Skeletal muscle tissue (tissue), 4 donors: ENCODE measurements around the gene CYB5D1. TPM values are rescaled to one million over a fixed set of nuclear protein-coding genes. Genes with fewer than 3 reads are reported as not detected.
A peak's percentile ranks its signal among the peaks of the same experiment; 100 is the strongest.
"Not testable (repeated sequence)": the region's sequence is repeated elsewhere in the genome, so short reads cannot be mapped to it uniquely, and the experiment has no call there.

Experiments
- H3K27ac ChIP-seq: one replicate; pipeline ENCODE4 v1.7.0; 2013; ENCODE audit warnings: mild to moderate bottlenecking, low read depth, low read length, inconsistent platforms
- H3K27me3 ChIP-seq, 3 donors: one replicate each; pipeline ENCODE4 v1.7.0; 2013; ENCODE audit warnings: low read length in 3 of 3; ENCODE audit not compliant: control insufficient read depth in 3 of 3, insufficient read depth in 3 of 3
- H3K36me3 ChIP-seq, 3 donors: one replicate each; pipeline ENCODE4 v1.7.0; 2013; ENCODE audit warnings: low read length in 3 of 3; ENCODE audit not compliant: control insufficient read depth in 3 of 3, insufficient read depth in 3 of 3
- H3K4me1 ChIP-seq, 3 donors: one replicate each; pipeline ENCODE4 v1.7.0; 2013; ENCODE audit warnings: low read length in 3 of 3, mild to moderate bottlenecking in 3 of 3; ENCODE audit not compliant: control insufficient read depth in 3 of 3, insufficient read depth in 3 of 3
- H3K4me3 ChIP-seq, 3 donors: one replicate each; pipeline ENCODE4 v1.7.0; 2013; ENCODE audit warnings: low read length in 3 of 3
- H3K9ac ChIP-seq, 3 donors: one replicate each; pipeline ENCODE4 v1.7.0; 2013; ENCODE audit warnings: low read length in 3 of 3, mild to moderate bottlenecking in 3 of 3, moderate library complexity in 2 of 3, low read depth in 1 of 3
- H3K9me3 ChIP-seq, 3 donors: one replicate each; pipeline ENCODE4 v1.7.0; 2013; ENCODE audit warnings: low read length in 3 of 3; ENCODE audit not compliant: control insufficient read depth in 3 of 3
- total RNA-seq: library from RNA; depleted of rRNA; stranded (reverse); fragments of >200 nt; gene quantifications from one replicate; pipeline ENCODE4 v1.2.3, GENCODE V29; 2014
- donor health status: Osteomylitis.

CYB5D1 gene
- total RNA-seq, result 3.7 TPM

GRCh38 chr17:7857713-7858521, at the start of gene CYB5D1:
CYB5D1 (plus strand) TSS chr17:7858003; CDS start chr17:7858135, 132 bp downstream.
- Histone ChIP-seq H3K9me3 (no peaks in the 10 kb centered on the region), H3K4me3 (peak within 1 kb of the TSS; percentile 84 to 98 (median 85)), H3K36me3 (peaks cover 3 to 13% (median 9%) of the 10 kb centered on the region in 3 donors), H3K9ac (peak within 1 kb of the TSS; percentile 79 to 95 (median 90)), H3K27ac (peak within 1 kb of the TSS; percentile 88), H3K4me1 (peaks cover 33 to 36% (median 36%) of the 10 kb centered on the region in 3 donors), H3K27me3 (no peaks in the 10 kb centered on the region)

- no peaks in the 10 kb centered on the region for H3K4me1 ChIP-seq
- H3K27ac ChIP-seq, result no peak overlapping the region
- no peaks in the 10 kb centered on the region for H3K36me3 ChIP-seq
- no peak overlapping the region for H3K9ac ChIP-seq
- H3K4me3 ChIP-seq, result no peak overlapping the region
- H3K27me3 ChIP-seq, result peaks cover 5 to 8% (median 5%) of the 10 kb centered on the region in 3 donors
- no peaks in the 10 kb centered on the region for H3K9me3 ChIP-seq
Measured at GRCh38 chr17:7809086-7809790, 48.6 kb upstream of the CYB5D1 start.

DNA sequence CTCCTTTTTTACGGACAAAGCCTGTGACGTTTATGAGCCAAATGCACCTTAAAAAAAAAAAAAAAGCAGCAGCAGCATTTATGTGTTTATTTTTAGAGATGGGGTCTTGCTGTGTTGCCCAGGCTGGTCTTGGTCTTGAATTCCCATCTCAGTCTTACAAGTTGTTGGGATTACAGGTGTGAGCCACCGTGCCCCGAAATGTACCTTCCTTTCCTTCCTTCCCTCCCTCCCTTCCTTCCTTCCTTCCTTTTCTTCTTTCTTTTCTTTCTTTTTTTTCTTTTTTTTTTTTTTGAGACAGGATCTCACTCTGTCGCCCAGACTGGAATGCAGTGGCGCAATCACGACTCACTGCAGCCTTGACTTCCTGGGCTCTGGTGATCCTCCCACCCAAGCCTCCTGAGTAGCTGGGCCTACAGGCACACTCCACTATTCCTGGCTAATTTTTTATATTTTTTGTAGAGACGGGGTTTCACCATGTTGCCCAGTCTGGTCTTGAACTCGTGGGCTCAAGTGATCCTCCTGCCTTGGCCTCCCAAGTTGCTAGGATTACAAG, 47.9 kb upstream of the CYB5D1 start:
- not testable (repeated sequence) for H3K36me3 ChIP-seq, H3K4me1 ChIP-seq, H3K27ac ChIP-seq, H3K27me3 ChIP-seq, H3K9ac ChIP-seq, H3K9me3 ChIP-seq, H3K4me3 ChIP-seq

GRCh38 chr17:7811251-7811650, 46.6 kb upstream of the CYB5D1 start:
- Histone ChIP-seq H3K9ac (no peak overlapping the region), H3K27me3 (peaks cover 0 to 7% (median 0%) of the 10 kb centered on the region in 3 donors), H3K9me3 (no peaks in the 10 kb centered on the region), H3K4me3 (no peak overlapping the region), H3K27ac (no peak overlapping the region), H3K36me3 (no peaks in the 10 kb centered on the region), H3K4me1 (no peaks in the 10 kb centered on the region)

DNA sequence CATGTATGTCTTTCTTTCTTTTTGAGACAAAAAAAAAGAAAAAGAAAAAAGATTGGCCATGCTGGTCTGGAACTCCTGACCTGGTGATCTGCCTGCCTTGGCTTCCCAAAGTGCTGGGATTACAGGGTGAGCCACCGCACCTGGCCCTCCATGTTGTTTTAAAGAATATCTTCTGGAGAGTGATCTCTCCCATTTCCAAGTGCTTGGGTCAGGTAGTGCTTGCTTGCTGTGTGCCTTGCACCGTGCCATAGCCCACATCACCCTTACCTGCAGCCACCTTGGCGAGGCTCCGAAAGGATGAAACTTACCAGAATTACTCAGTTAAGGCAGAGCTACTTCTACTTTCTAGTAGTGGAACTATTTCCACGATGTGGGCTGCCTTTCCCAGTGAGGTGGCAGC, 42.8 kb upstream of the CYB5D1 start:
- no peaks in the 10 kb centered on the region for H3K9me3 ChIP-seq
- no peak overlapping the region for H3K9ac ChIP-seq
- H3K4me3 ChIP-seq, result no peak overlapping the region
- H3K27ac ChIP-seq, result no peak overlapping the region
- H3K36me3 ChIP-seq, result no peaks in the 10 kb centered on the region
- no peaks in the 10 kb centered on the region for H3K4me1 ChIP-seq
- peaks cover 0 to 16% (median 3%) of the 10 kb centered on the region in 3 donors for H3K27me3 ChIP-seq

DNA sequence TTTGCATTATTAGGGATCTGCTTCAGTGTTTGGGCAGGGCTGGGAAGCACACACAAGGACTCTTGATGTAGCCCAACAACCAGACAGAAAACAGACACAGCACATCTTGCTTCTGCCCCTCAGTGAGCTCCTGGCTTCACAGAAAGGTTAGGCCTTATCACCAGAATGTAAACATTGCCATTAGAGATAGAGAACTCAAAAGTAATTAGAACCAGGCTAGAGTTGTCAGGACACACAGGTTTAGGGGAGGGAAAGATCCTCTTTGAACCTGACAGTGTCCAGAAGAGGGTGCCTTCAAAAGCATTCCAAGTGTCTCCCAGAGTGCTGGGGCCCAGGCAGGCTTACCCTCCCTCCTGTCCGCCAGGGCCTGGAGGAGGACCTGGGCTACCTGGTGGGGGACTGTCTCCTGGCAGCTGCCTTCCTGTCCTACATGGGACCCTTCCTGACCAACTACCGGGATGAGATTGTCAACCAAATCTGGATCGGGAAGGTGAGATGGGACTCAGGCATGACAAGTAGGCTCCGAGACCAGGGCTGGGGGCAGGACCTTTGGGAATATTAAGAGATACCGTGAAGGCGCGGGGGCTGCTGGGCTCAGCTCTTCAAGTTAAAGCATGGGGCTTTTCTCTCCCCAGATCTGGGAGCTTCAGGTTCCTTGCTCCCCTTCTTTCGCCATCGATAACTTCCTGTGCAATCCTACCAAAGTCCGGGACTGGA, 40.7 kb upstream of the CYB5D1 start:
- no peaks in the 10 kb centered on the region for H3K4me1 ChIP-seq
- H3K36me3 ChIP-seq, result no peaks in the 10 kb centered on the region
- H3K27ac ChIP-seq, result no peak overlapping the region
- H3K4me3 ChIP-seq, result no peak overlapping the region
- H3K9me3 ChIP-seq, result no peaks in the 10 kb centered on the region
- H3K9ac ChIP-seq, result no peak overlapping the region
- H3K27me3 ChIP-seq, result peaks cover 0 to 16% (median 3%) of the 10 kb centered on the region in 3 donors

GRCh38 chr17:7817643-7817964, 40.2 kb upstream of the CYB5D1 start:
- no peak overlapping the region for H3K4me3 ChIP-seq
- no peaks in the 10 kb centered on the region for H3K4me1 ChIP-seq
- H3K9me3 ChIP-seq, result no peaks in the 10 kb centered on the region
- no peak overlapping the region for H3K27ac ChIP-seq
- H3K36me3 ChIP-seq, result no peaks in the 10 kb centered on the region
- H3K9ac ChIP-seq, result no peak overlapping the region
- peaks cover 0 to 16% (median 3%) of the 10 kb centered on the region in 3 donors for H3K27me3 ChIP-seq

DNA sequence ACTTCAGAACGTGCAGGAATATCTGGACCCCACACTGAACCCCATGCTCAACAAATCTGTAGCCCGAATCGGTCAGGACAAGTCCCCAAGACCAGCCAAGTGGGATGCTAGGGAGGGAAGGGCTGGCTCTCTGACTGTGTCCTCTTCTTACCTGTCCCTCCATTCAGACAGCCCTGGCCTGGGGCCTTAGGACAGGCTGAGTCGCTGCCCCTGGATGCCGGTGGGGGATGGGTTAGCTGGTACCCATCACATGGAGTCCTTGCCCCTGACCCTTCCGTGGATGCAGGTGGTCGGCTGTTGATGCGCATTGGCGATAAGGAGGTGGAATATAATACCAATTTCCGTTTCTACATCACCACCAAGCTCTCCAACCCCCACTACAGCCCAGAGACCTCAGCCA, 39.8 kb upstream of the CYB5D1 start:
- H3K4me1 ChIP-seq, result no peaks in the 10 kb centered on the region
- H3K4me3 ChIP-seq, result no peak overlapping the region
- H3K27ac ChIP-seq, result no peak overlapping the region
- H3K27me3 ChIP-seq, result peaks cover 0 to 16% (median 3%) of the 10 kb centered on the region in 3 donors
- no peaks in the 10 kb centered on the region for H3K36me3 ChIP-seq
- H3K9ac ChIP-seq, result no peak overlapping the region
- no peaks in the 10 kb centered on the region for H3K9me3 ChIP-seq

DNA sequence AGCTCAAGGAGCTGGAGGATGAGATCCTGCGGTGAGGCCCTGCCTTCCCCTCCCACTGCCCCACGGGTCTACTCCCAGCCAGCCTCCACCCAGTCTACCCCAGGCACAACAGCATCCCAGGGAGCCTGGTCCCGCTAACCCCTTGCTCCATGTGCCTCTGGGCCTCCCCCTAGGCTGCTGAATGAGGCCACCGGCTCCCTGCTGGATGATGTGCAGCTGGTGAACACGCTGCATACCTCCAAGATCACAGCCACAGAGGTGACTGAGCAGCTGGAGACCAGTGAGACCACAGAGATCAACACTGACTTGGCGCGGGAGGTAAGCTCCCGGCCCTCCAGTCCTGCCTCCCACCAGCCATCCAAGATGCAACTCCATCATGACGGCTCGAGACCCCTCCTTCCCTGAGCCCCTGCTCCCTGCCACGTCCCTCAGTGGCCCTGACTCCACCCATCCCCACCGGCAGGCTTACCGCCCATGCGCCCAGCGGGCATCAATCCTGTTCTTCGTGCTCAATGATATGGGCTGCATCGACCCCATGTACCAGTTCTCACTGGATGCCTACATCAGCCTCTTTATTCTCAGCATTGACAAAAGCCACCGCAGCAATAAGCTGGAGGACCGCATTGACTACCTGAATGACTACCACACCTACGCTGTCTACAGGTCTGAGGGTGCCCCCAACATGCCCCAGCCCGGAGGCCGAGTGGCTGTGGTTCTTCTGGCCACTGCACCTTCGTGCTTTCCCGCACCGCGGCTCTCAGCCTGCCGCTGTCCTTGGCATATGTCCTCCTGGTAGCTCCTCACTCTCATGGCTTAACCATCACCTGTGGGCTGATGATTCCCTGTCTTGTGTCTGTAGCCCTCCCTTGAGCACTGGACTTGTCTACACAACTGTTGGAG, 38.8 kb upstream of the CYB5D1 start:
- Histone ChIP-seq H3K9me3 (no peaks in the 10 kb centered on the region), H3K4me1 (no peaks in the 10 kb centered on the region), H3K27ac (no peak overlapping the region)

More for the DNA sequence above, 38.8 kb upstream of the CYB5D1 start:
- H3K27me3 ChIP-seq, result peaks cover 0 to 16% (median 3%) of the 10 kb centered on the region in 3 donors
- H3K4me3 ChIP-seq, result no peak overlapping the region
- H3K9ac ChIP-seq, result no peak overlapping the region
- no peaks in the 10 kb centered on the region for H3K36me3 ChIP-seq
